Measurements from ENCODE around the gene MYRFL. TPM values are rescaled to one million over a fixed set of nuclear protein-coding genes. Genes with fewer than 3 reads are reported as not detected.

The MYRFL gene
- total RNA-seq, 1 experiment from 2014 or later = 0.57 TPM

DNA sequence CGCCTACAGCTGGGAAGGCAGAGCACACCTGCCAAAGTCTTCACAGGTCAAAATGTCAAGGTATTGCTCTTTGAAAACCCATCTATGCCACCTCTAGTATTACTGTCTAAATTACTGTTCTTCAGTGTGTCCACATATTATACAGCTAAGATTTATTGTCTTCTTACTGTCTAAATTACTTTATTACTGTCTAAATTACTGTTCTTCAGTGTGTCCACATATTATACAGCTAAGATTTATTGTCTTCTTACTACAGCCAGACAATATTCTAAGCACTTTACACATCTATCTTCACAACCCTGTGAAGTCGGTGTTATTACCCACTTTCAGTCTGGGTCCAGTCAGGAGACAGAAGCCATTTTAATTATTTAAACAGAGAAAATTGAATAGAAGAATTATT, 173.9 kb downstream of the MYRFL start:
- no peak overlapping the region for H3K23ac ChIP-seq (ENCODE audit: insufficient read length, low read depth, low read length)
- H4K20me1 ChIP-seq (ENCODE audit: control insufficient read depth, insufficient read depth, insufficient read length) = no peaks in the 10 kb centered on the region
- no peak overlapping the region for H3K27ac ChIP-seq (ENCODE audit: insufficient read length, low read depth, low read length)
- H2BK12ac ChIP-seq (ENCODE audit: insufficient read length, low read depth, low read length) = no peak overlapping the region
- H4K8ac ChIP-seq (replicated peaks; ENCODE audit: insufficient read length, low read depth, low read length) = no peak overlapping the region
- Mint-ChIP-seq H3K27ac (no peak overlapping the region), H3K9me3 (no peaks in the 10 kb centered on the region), H3K27me3 (ENCODE audit: low read depth) (no peaks in the 10 kb centered on the region), H3K4me1 (no peaks in the 10 kb centered on the region), H3K36me3 (ENCODE audit: insufficient read depth in 1 of 3, low read depth in 3 of 3) (no peaks in the 10 kb centered on the region), H3K4me3 (no peak overlapping the region)
- H3K23me2 ChIP-seq (ENCODE audit: insufficient read length, low read depth, low read length, poor library complexity, severe bottlenecking) = no peaks in the 10 kb centered on the region
- H3T11ph ChIP-seq (ENCODE audit: low read length) = no peak overlapping the region
- H3K27me3 ChIP-seq (ENCODE audit: insufficient read depth, low read length) = no peaks in the 10 kb centered on the region
- H3K18ac ChIP-seq (ENCODE audit: insufficient read length, low read depth, low read length) = no peak overlapping the region
- TF ChIP-seq, protein P1, sequence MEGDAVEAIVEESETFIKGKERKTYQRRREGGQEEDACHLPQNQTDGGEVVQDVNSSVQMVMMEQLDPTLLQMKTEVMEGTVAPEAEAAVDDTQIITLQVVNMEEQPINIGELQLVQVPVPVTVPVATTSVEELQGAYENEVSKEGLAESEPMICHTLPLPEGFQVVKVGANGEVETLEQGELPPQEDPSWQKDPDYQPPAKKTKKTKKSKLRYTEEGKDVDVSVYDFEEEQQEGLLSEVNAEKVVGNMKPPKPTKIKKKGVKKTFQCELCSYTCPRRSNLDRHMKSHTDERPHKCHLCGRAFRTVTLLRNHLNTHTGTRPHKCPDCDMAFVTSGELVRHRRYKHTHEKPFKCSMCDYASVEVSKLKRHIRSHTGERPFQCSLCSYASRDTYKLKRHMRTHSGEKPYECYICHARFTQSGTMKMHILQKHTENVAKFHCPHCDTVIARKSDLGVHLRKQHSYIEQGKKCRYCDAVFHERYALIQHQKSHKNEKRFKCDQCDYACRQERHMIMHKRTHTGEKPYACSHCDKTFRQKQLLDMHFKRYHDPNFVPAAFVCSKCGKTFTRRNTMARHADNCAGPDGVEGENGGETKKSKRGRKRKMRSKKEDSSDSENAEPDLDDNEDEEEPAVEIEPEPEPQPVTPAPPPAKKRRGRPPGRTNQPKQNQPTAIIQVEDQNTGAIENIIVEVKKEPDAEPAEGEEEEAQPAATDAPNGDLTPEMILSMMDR (conservative IDR thresholded peaks at IDR 0.05) = no peak
- H3K9me3 ChIP-seq (ENCODE audit: control insufficient read depth, low read depth, low read length) = no peaks in the 10 kb centered on the region
- H4K5ac ChIP-seq (ENCODE audit: insufficient read length, low read depth, low read length) = no peak overlapping the region
- H3K4me1 ChIP-seq (ENCODE audit: insufficient read depth, low read length) = no peaks in the 10 kb centered on the region; the same call in 1 of the 2 replicates
- no peaks in the 10 kb centered on the region for H3K79me2 ChIP-seq (ENCODE audit: insufficient read depth, low read length)
- H2BK5ac ChIP-seq (ENCODE audit: insufficient read length, low read length) = no peak overlapping the region
- H2AFZ ChIP-seq (ENCODE audit: low read length) = no peak overlapping the region
- DNase-seq = no peak
- no peak overlapping the region for H3K56ac ChIP-seq (ENCODE audit: insufficient read length, low read depth, low read length)
- no peak overlapping the region for H3K4ac ChIP-seq (ENCODE audit: low read depth, low read length)
- no peak overlapping the region for H2AK5ac ChIP-seq (ENCODE audit: insufficient read length, low read length)
- H2BK120ac ChIP-seq (ENCODE audit: low read depth, low read length, poor library complexity, severe bottlenecking) = no peak overlapping the region
- no peaks in the 10 kb centered on the region for H3K79me1 ChIP-seq (ENCODE audit: insufficient read depth, low read depth, low read length, poor library complexity, severe bottlenecking)
- H3K14ac ChIP-seq (ENCODE audit: insufficient read depth, low read length) = no peak overlapping the region
- no CpG with 5 or more reads among the region's 2 CpGs for WGBS (ENCODE audit: extremely low coverage, insufficient read length, low lambda C conversion rate)
- no peak overlapping the region for H2BK20ac ChIP-seq (ENCODE audit: low read depth, low read length, poor library complexity, severe bottlenecking)
- H2BK15ac ChIP-seq (ENCODE audit: low read depth, low read length) = no peak overlapping the region
- no peak overlapping the region for H4K91ac ChIP-seq (ENCODE audit: insufficient read length, low read depth, low read length)
- no peak overlapping the region for H3K9ac ChIP-seq (ENCODE audit: extremely low read depth, insufficient read length, low read length)
- H3K4me2 ChIP-seq (ENCODE audit: insufficient read depth, insufficient read length, low read length) = no peak overlapping the region
